HepG2 (cell line): ENCODE measurements around the gene ORC2. TPM values are rescaled to one million over a fixed set of nuclear protein-coding genes. Genes with fewer than 3 reads are reported as not detected.
"Not testable (repeated sequence)": the region's sequence is repeated elsewhere in the genome, so short reads cannot be mapped to it uniquely, and the experiment has no call there.

Source experiments
- ATAC-seq: fragments of 200-7000 bp; cut with Tn5 transposase; 3 replicates; pipeline ENCODE4 v1.9.1; 2020; ENCODE audit warnings: mild to moderate bottlenecking, moderate library complexity
- BruUV-seq: library from RNA; stranded (reverse); fragments of 400-500 nt; replicated peaks from 2 replicates; lab custom pipeline; 2021; lab: Mats Ljungman, UMichigan
- CTCF ChIA-PET: fragments of 300-600 bp; formaldehyde crosslinking; extraction: SDS; loops from one replicate; lab custom pipeline; 2021; ENCODE audit warnings: low total read pairs, inconsistent platforms, low intra/inter-chr PET ratio; lab: Yijun Ruan, JAX
- POLR2A ChIA-PET: fragments of 350-600 bp; sonication (Branson Sonifier 250); formaldehyde crosslinking; loops from one replicate; lab custom pipeline; 2020; ENCODE audit warnings: antibody characterized with exemption, inconsistent platforms; lab: Yijun Ruan, JAX
- DNase-seq: peaks from one replicate; pipeline ENCODE4 v3.0.0-alpha.2; 2015; ENCODE audit warnings: low spot score
- FAIRE-seq: peaks from 3 replicates; lab custom pipeline; 2011; peaks lifted over from hg19 to GRCh38; lab: Jason Lieb, UNC
- H2AFZ ChIP-seq: one replicate; pipeline ENCODE4 v1.6.1; 2011; ENCODE audit warnings: low read length, inconsistent platforms
- H3K27ac ChIP-seq: fragments of 300-600 bp; 3 replicates; pipeline ENCODE4 v1.8.0; 2011; ENCODE audit warnings: mixed run types, mild to moderate bottlenecking, mixed read lengths, low read length, inconsistent platforms; ENCODE audit not compliant: insufficient read depth; ENCODE audit errors: extremely low read length
- H3K27me3 ChIP-seq, 2 experiments: fragments of 200-600 bp in 1 of 2; 2 replicates in 1 of 2; 3 replicates in 1 of 2; pipeline versions ENCODE4 v1.6.0 to v1.8.0; 2011; ENCODE audit warnings: low read length in 2 of 2, mild to moderate bottlenecking in 2 of 2, moderate library complexity in 2 of 2, inconsistent platforms in 1 of 2; ENCODE audit not compliant: insufficient read depth in 2 of 2, control insufficient read depth in 1 of 2
- H3K36me3 ChIP-seq, 2 experiments: fragments of 200-600 bp in 1 of 2; replicated peaks in 1 of 2; 2 replicates in 1 of 2; 3 replicates in 1 of 2; pipeline versions ENCODE4 v1.5.1 to v1.8.0; 2011; ENCODE audit warnings: low read length in 2 of 2, inconsistent platforms in 1 of 2; ENCODE audit not compliant: insufficient read depth in 2 of 2, control insufficient read depth in 1 of 2
- H3K4me1 ChIP-seq: 2 replicates; pipeline ENCODE4 v1.5.1; 2012; ENCODE audit warnings: low read length, inconsistent platforms; ENCODE audit not compliant: insufficient read depth
- H3K4me2 ChIP-seq: 2 replicates; pipeline ENCODE4 v1.6.0; 2011; ENCODE audit warnings: low read depth, low read length, inconsistent platforms
- H3K4me3 ChIP-seq, 3 experiments: fragments of 200-600 bp in 1 of 3; sonication (generic), shearing (Covaris generic) in 1 of 3; replicated peaks in 1 of 3; 2 replicates each; pipeline ENCODE4 v1.5.1; 2011 to 2016; ENCODE audit warnings: low read length in 3 of 3, inconsistent platforms in 2 of 3, low read depth in 2 of 3, mild to moderate bottlenecking in 2 of 3, control low read depth in 1 of 3, mixed read lengths in 1 of 3; ENCODE audit not compliant: insufficient read depth in 1 of 3
- H3K79me2 ChIP-seq: one replicate; pipeline ENCODE4 v1.6.1; 2011; ENCODE audit warnings: low read length, inconsistent platforms; ENCODE audit not compliant: insufficient read depth
- H3K9ac ChIP-seq: 2 replicates; pipeline ENCODE4 v1.6.0; 2011; ENCODE audit warnings: mild to moderate bottlenecking, low read depth, low read length, inconsistent platforms; ENCODE audit not compliant: insufficient read depth
- H3K9me3 ChIP-seq: 2 replicates; pipeline ENCODE4 v1.5.1; 2012; ENCODE audit warnings: mild to moderate bottlenecking, low read length
- H4K20me1 ChIP-seq: 2 replicates; pipeline ENCODE4 v1.6.0; 2011; ENCODE audit warnings: inconsistent platforms, mild to moderate bottlenecking, low read length, moderate library complexity; ENCODE audit not compliant: insufficient read depth
- BATF2 ChIP-seq: sonication (generic); formaldehyde crosslinking; IDR thresholded peaks from 2 replicates; pipeline ENCODE4 v1.8.0; 2022; ENCODE audit warnings: mild to moderate bottlenecking, missing genetic modification reagents, moderate library complexity
- HNF4G ChIP-seq, 2 experiments: sonication (generic) in 1 of 2; formaldehyde crosslinking in 1 of 2; IDR thresholded peaks; 2 replicates each; pipeline versions ENCODE4 v1.4.0 to v1.6.1; 2011 to 2020; ENCODE audit warnings: borderline replicate concordance in 2 of 2, low read depth in 2 of 2, mild to moderate bottlenecking in 2 of 2, low read length in 1 of 2, missing genetic modification reagents in 1 of 2, moderate library complexity in 1 of 2
- KDM5A ChIP-seq: fragments of 200-600 bp; sonication (generic); IDR thresholded peaks from 2 replicates; pipeline ENCODE4 v1.7.0; 2018; ENCODE audit warnings: antibody characterized with exemption, mild to moderate bottlenecking, low read length, borderline replicate concordance
- NFKB2 ChIP-seq: sonication (generic); formaldehyde crosslinking; IDR thresholded peaks from 2 replicates; pipeline ENCODE4 v1.4.0; 2020; ENCODE audit warnings: missing genetic modification reagents, borderline replicate concordance
- PRDM10 ChIP-seq: sonication (generic); formaldehyde crosslinking; IDR thresholded peaks from 2 replicates; pipeline ENCODE4 v1.4.0; 2020; ENCODE audit warnings: low read depth, missing genetic modification reagents
- RFXAP ChIP-seq: sonication (generic); formaldehyde crosslinking; IDR thresholded peaks from 2 replicates; pipeline ENCODE4 v1.4.0; 2020; ENCODE audit warnings: missing genetic modification reagents, borderline replicate concordance
- SP2 ChIP-seq: sonication (generic); formaldehyde crosslinking; IDR thresholded peaks from 2 replicates; pipeline ENCODE4 v1.5.1; 2020; ENCODE audit warnings: mild to moderate bottlenecking, missing genetic modification reagents
- TFE3 ChIP-seq: IDR thresholded peaks from 2 replicates; pipeline ENCODE4 v1.6.1; 2016
- ZNF18 ChIP-seq: sonication (generic); formaldehyde crosslinking; IDR thresholded peaks from 2 replicates; pipeline ENCODE4 v1.8.0; 2022; ENCODE audit warnings: mild to moderate bottlenecking, missing genetic modification reagents; ENCODE audit not compliant: insufficient replicate concordance
- ZNF232 ChIP-seq: sonication (generic); formaldehyde crosslinking; IDR thresholded peaks from 2 replicates; pipeline ENCODE4 v1.4.0; 2020; ENCODE audit warnings: missing genetic modification reagents, borderline replicate concordance
- ZNF703 ChIP-seq: sonication (generic); formaldehyde crosslinking; IDR thresholded peaks from 2 replicates; pipeline ENCODE4 v1.5.1; 2020; ENCODE audit warnings: missing genetic modification reagents, mild to moderate bottlenecking, moderate library complexity, borderline replicate concordance
- ZNF704 ChIP-seq: sonication (generic); formaldehyde crosslinking; IDR thresholded peaks from 2 replicates; pipeline ENCODE4 v1.8.1; 2023; ENCODE audit warnings: mild to moderate bottlenecking, inconsistent platforms, moderate library complexity, missing genetic modification reagents, borderline replicate concordance
- WGBS: methylation state at CpG from one replicate; pipeline ENCODE4 v1.1.6; 2017; ENCODE audit warnings: low lambda C conversion rate; 5-methylcytosine and 5-hydroxymethylcytosine counted together
- in situ Hi-C: cut with HindIII; loops from 2 replicates; pipeline ENCODE4 v1.10.0; 2017; ENCODE audit warnings: low pct_unique_long_range_greater_than_20kb; ENCODE audit not compliant: extremely low pct_ligation_motif_present
- intact Hi-C: fragments of 100-400 bp; cut with micrococcal nuclease; formaldehyde crosslinking; loops from one replicate; pipeline ENCODE4 v1.10.0; 2022; ENCODE audit not compliant: unreplicated experiment
- polyA plus RNA-seq, 8 experiments: library from polyadenylated mRNA; depleted of rRNA in 3 of 8; stranded (reverse) in 7 of 8; unstranded in 1 of 8; fragments of >200 nt; fragmentation: Illumina TruSeq in 4 of 8; extraction: Trizol in 4 of 8; gene quantifications; 2 replicates each; pipeline versions ENCODE4 v1.2.1 to v1.2.3, GENCODE V29; 2011 to 2016; ENCODE audit warnings: low read depth in 4 of 8, missing spikeins in 1 of 8, mixed read lengths in 1 of 8; ENCODE audit not compliant: insufficient read depth in 1 of 8
- total RNA-seq, 5 experiments: library from RNA; depleted of rRNA; stranded (reverse); fragments of >200 nt; fragmentation: Illumina TruSeq; extraction: Trizol; gene quantifications; 2 replicates each; pipeline ENCODE4 v1.2.3, GENCODE V29; 2016; ENCODE audit warnings: low read depth in 1 of 5

Gene ORC2
- total and polyA plus RNA-seq, 2 of the 13 experiments (the other 11 are each of a cell fraction or from before 2014, with no cell fraction given) = 19.3 to 73.5 TPM

GRCh38 chr2:200963918-200964252 is 425 bp upstream of the ORC2 start:
- H3K4me1 ChIP-seq = peaks cover 56% of the 10 kb centered on the region
- not testable (repeated sequence) for H4K20me1 ChIP-seq; H3K9me3 ChIP-seq; BruUV-seq; ATAC-seq; H2AFZ ChIP-seq; FAIRE-seq; H3K27me3 ChIP-seq; DNase-seq; TF ChIP-seq HNF4G (CRISPR knock-in tag; IDR thresholded peaks at IDR 0.05; ENCODE audit: borderline replicate concordance, low read depth)
- under 1% methylated on average over 21 of the region's 21 CpGs for WGBS
- ChIA-PET CTCF (interaction anchor here (1.0 to 2.0 kb wide), 2 partner anchors 105 to 108 kb away, joined by 3 to 7 read pairs; partner anchors contain the start of genes HYCC2 and NDUFB3), POLR2A (interaction anchor here (0.6 to 3.8 kb wide), 37 partner anchors 8 to 269 kb away, joined by 3 to 42 read pairs (median 7); partner anchors contain the start of genes CASP10, CFLAR, CLK1 and NDUFB3)
- H3K9ac ChIP-seq = peak overlapping the region; percentile 83
- peaks cover 6 to 16% of the 10 kb centered on the region in 2 experiments; a peak in 4 of 5 replicates for H3K36me3 ChIP-seq
- H3K4me2 ChIP-seq = peak overlapping the region; percentile 73
- H3K4me3 ChIP-seq = peak overlapping the region; percentile 79 to 96 (median 86)
- in situ Hi-C loops = loop anchor here (5.0 kb wide), 1 partner anchor 103 kb away; no protein-coding TSS in a partner anchor
- peaks cover 57% of the 10 kb centered on the region for H3K79me2 ChIP-seq
- H3K27ac ChIP-seq = peak overlapping the region; percentile 85
- intact Hi-C loops = loop anchor here (1.0 to 5.0 kb wide), 4 partner anchors 44 to 105 kb away; no protein-coding TSS in a partner anchor
- TF ChIP-seq SP2 (CRISPR knock-in tag) (peak; percentile 57), ZNF18 (CRISPR knock-in tag) (peak; percentile 35), TFE3 (CRISPR knock-in tag) (0 out of 2 replicates have a peak, but pooled peaks have one; percentile 5), NFKB2 (CRISPR knock-in tag) (0 out of 2 replicates have a peak, but pooled peaks have one; percentile 4), KDM5A (peak; percentile 61; the same call in 1 of the 2 replicates), BATF2 (peak; percentile 27; the same call in 1 of the 2 replicates), ZNF232 (peak; percentile 43), ZNF704 (0 out of 2 replicates have a peak, but pooled peaks have one; percentile 5), PRDM10 (CRISPR knock-in tag) (0 out of 2 replicates have a peak, but pooled peaks have one; percentile 11), HNF4G (IDR thresholded peaks at IDR 0.05; ENCODE audit: borderline replicate concordance, low read depth, low read length) (0 out of 2 replicates have a peak, but pooled peaks have one; percentile 1), ZNF703 (0 out of 2 replicates have a peak, but pooled peaks have one; percentile 0), RFXAP (0 out of 2 replicates have a peak, but pooled peaks have one; percentile 60)
